ENCODE data around the gene DLX4.

DNA sequence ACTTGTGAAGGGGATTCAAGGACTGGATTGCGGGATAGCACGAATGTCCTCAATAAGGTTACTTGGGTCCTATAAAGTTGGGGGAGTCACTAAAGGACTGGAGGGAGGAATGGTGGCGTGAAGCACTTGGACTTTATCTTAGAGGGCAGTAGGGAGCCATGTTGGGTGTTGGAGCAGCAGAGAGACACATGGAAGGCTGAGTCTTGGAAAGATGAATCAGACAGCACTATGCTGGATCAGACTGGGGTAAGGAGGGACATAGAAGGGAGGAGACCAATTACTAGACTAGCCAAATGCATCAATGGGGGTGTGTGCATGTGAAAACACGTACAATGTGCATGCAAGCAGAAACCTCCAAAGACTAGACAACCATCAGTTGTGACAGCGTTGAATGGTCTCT, 26.0 kb upstream of the DLX4 start:
- TF ChIP-seq POLR2AphosphoS5 (IDR thresholded peaks at IDR 0.05; ENCODE audit: borderline replicate concordance, low read depth, low read length), result no peak
- TF ChIP-seq EZH2 (IDR thresholded peaks at IDR 0.05), result no peak
- TF ChIP-seq FOXP2 (optimal IDR thresholded peaks at IDR 0.05; ENCODE audit: control extremely low read depth, extremely low read length, insufficient read depth), result no peak
